HG03060 (cell line): ENCODE data around the gene PIGB.
"Not testable (repeated sequence)": the region's sequence is repeated elsewhere in the genome, so short reads cannot be mapped to it uniquely, and the experiment has no call there.

Experiments
- ATAC-seq: cut with Tn5 transposase; IDR thresholded peaks from one replicate; pipeline ENCODE4 v1.9.1; 2021; ENCODE audit warnings: low read depth, moderate number of reproducible peaks; ENCODE audit not compliant: unreplicated experiment

The PIGB gene

GRCh38 chr15:55318588-55319494 lies at the start of gene PIGB, which contains the start of gene PIGBOS1:
Gene PIGB (plus strand): TSS chr15:55319222. CDS start chr15:55319251, 29 bp downstream.
Gene PIGBOS1 (minus strand): TSS chr15:55319123. CDS start chr15:55317792, 1,331 bp downstream.
- ATAC-seq, result peak; percentile 67

- no peak for ATAC-seq
Measured at GRCh38 chr15:55270291-55270690, 48.7 kb upstream of the PIGB start.

DNA sequence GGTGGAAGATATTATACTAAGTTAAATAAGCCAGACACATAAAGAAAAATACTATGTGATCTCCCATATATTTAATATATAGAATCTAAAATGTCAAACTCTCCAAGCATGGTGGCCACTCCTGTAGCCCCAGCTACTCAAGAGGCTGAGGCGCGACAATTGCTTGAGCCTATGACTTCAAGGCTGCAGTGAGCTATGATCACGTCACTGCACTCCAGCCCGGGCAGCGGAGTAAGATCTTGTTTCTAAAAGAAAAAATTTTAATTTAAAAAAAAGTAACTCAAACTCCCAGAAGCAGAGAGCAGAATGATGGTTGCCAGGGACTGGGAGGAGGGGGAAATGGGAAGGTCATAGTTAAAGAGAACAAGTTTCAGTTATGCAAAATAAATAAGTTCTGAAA lies 42.7 kb upstream of the PIGB start:
- ATAC-seq, result no peak

- peak; percentile 43 for ATAC-seq
Measured at GRCh38 chr15:55277116-55277564, 41.9 kb upstream of the PIGB start.

- no peak for ATAC-seq
Measured at GRCh38 chr15:55277715-55278114, 41.3 kb upstream of the PIGB start.

- no peak for ATAC-seq
Measured at GRCh38 chr15:55279100-55279745, 39.8 kb upstream of the PIGB start.

DNA sequence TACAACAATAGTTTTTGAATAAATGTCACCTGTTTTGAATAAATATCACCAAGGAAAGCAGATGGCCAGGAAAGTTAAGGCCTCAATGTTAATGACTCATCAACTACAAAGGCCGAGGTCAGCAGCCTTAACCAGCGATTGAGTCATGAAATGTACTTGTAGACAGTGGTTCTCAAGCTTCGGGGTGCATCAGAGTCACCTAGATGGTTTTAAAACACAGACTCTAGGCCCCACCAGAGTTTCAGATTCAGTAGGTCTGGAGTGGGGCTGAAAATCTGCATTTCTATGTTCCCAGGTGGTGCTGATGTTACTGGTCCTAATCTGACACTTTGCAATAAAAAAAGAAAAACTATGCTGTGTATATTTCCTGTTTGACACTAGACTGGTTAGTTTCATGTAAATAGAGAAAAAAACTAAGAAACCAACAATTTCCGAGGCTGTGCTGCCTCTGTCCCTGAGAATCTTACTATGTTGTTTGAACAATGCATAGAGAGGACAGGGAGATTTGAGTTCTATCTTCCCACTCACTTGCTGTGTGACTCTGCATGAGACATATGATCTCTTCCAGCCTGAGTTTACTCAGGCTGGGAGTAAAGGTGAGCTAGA lies 39.2 kb upstream of the PIGB start:
- peak; percentile 78 for ATAC-seq

DNA sequence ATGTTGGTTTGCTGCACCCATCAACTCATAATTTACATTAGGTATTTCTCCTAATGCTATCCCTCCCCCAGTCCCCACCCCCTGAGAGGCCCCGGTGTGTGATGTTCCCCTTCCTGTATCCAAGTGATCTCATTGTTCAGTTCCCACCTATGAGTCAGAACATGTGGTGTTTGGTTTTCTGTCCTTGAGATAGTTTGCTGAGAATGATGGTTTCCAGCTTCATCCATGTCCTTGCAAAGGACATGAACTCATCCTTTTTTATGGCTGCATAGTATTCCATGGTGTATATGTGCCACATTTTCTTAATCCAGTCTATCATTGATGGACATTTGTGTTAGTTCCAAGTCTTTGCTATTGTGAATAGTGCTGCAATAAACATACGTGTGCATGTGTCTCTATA lies 38.4 kb upstream of the PIGB start:
- ATAC-seq, result not testable (repeated sequence)

DNA sequence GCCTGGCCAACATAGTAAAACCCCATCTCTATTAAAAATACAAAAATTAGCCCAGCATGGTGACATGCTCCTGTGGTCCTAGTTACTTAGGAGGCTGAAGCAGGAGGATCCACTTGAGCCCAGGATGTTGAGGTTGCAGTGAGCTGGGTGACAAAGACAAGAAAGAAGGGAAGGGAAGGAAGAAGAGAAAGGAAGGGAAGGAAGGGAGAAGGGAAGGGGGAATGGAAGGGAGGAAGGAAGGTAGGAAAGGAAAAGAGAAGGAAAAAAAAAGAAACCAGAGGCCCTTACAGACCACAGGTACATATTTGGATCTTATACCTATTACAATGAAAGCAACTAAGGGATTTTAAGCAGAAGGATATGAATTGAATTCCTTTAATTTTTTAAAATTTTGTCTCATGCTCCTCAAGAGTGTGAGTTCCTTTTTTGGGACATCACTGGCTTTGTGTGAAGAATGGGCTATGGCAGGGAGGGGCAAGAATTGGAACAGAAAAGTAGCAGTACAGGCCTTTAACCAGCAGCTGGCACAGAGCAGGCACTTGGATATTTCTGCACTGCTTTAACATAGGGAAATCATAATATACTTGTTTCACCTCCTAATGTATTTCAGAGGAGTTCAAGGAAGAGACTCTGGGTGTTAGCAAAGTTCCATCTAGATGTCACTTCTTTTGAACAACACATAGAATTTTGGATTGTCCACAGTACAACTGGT lies 37.3 kb upstream of the PIGB start:
- no peak for ATAC-seq

GRCh38 chr15:55282284-55282833 lies 36.7 kb upstream of the PIGB start:
- no peak for ATAC-seq

- ATAC-seq, result no peak
Measured at GRCh38 chr15:55283379-55284147, 35.5 kb upstream of the PIGB start.

GRCh38 chr15:55284426-55284825 lies 34.6 kb upstream of the PIGB start:
- no peak for ATAC-seq

DNA sequence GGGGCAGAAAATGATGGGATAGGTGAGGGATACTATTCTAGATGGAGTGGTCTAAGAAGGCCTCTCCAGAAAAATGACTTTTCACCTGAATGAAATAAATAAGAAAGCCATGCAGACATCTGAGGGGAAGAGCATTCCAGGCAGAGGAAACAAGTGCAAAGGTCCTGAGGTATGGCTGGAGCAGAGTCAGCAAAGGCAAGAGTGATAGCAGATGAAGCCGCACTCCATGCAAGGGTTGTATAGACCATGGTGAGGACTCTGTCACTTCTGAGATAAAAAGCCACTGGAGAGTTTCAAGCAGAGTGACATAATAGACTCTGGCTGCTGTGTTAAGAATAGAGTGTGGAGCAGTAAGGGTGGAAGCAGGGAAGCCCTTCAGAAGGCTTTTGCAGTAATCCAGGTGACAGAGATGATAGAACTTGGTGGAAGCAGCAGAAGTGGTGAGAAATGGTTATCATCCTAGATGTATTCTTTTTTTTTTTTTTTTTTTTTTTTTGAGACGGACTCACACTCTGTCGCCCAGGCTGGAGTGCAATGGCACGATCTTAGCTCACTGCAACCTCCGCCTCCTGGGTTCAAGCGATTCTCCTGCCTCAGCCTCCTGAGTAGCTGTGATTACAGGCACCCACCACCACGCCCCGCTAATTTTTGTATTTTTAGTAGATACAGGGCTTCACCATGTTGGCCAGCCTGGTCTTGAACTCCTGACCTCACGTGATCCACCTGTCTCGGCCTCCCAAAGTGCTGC lies 32.4 kb upstream of the PIGB start:
- not testable (repeated sequence) for ATAC-seq

DNA sequence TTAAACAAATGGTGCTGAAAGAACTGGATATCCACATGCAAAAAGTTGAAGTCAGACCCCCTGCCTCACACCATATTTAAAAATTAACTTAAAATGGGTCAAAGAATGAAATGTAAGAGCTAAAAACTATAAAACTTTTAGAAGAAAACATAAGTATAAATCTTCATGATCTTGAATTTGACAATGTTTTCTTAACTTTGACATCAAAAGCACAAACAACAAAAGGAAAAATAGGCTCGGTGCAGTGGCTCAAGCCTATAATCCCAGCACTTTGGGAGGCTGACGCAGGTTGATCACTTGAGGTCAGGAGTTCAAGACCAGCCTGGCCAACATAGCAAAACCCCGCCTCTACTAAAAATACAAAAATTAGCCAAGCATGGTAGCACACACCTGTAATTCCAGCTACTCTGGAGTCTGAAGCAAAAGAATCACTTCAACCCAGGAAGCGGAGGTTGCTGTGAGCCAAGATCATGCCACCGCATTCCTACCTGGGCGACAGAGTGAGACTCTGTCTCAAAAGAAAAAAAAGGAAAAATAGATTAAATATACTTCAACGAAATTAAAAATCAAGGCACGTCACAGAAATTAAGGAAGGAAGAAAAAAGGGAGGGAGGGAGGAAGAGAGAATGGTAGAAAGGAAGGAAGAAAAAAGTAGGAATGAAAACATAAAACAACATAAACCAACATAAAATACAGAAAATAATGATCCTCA lies 30.9 kb upstream of the PIGB start:
- no peak for ATAC-seq

DNA sequence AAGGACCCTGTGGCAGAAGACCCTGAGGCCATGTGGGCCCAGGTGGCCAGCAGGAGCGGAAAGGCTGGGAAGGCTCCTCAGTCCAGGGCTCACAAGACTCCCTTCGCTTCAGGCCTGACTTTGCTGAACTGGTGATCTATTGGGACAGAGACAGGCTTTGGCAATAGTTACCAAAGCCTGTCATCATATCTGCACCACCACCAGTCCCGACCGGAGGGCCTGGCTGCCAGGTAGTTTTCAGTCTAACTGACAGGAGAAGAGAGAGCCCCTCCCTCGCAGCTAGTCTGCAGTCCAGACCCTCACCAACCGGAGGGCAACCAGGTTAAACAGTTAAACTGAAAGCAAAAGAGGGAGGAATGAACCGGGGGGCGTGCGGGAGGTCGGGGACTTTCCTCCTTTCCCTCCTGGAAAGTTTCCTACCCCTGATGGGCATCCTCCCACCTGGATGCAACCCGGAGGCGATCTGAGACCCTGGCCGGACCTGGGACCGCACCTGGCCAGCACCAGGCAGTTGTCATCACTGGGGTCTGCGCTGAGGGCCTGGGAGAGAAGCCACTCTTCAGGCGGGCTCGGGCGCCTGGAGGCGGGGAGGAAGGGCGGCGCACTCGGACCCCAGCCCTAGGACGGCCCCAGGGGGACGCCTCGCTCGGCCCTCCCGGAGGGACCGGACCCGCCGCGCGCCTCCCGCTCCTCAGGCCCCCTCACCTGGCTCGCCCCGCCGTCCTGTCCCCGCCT lies 29.8 kb upstream of the PIGB start:
- no peak for ATAC-seq

DNA sequence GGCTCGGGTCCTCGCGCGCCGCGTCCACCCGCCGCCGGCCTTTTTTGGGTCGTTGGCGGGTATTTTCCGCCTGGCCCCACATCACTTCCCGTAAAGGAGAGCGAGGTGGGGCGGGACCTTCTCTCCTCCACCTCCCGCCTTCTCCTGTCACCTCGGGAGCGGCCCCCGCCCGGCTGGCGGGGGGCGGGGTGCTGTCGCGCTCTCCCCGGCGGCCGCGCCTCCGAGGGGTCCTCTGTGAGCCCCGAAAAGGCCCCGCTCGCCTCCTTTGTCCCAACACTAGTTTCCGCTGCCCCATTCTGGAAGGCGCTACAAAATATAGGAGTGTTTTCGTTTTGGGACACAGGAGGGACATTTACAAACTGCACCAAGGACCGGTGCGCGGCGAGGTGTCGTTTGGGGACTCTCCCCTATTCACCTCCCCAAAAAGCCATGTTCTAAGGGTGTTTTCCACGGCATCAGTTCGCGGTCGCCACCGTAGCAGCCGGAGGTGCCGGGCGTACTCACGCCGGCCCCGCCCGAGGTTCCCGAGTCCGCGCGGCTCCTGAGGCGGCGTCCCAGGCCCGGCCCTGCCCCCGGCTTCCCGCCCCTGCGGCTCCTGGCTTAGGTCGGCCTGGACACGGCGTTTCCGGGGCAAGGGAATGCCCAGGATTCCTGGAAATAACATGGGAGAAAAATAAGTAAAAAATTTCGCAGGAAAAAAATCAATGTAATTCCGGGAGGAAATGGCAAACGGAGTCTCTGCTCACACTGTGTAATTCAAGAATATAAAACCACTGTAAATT lies 29.1 kb upstream of the PIGB start, which contains the start of gene RAB27A:
Gene RAB27A, minus strand, starts transcription at position 68 of the 782 bp plus-strand sequence. CDS start 54,879 bp downstream, outside the sequence.
- ATAC-seq, result no peak
